ENCODE results near the gene NFYC.

- no peak for TF ChIP-seq EP300 (IDR thresholded peaks at IDR 0.05)
- no peak for TF ChIP-seq POLR2A (IDR thresholded peaks at IDR 0.05)
Observed at GRCh38 chr1:40736085-40736531, 44.6 kb downstream of the NFYC start.

All from sigmoid colon (tissue), 4 donors.